ACHN (cell line): ENCODE results near the gene CCDC69.
"Not testable (repeated sequence)": the region's sequence is repeated elsewhere in the genome, so short reads cannot be mapped to it uniquely, and the experiment has no call there.

Experiments
- DNase-seq: peaks from one replicate; pipeline ENCODE4 v3.0.0-alpha.2; 2015
- in situ Hi-C: cut with HindIII; loops from 2 replicates; pipeline ENCODE4 v1.10.0; 2017; ENCODE audit warnings: low sequenced_read_pairs, low pct_ligation_motif_present, low pct_unique_long_range_greater_than_20kb

Gene CCDC69

DNA sequence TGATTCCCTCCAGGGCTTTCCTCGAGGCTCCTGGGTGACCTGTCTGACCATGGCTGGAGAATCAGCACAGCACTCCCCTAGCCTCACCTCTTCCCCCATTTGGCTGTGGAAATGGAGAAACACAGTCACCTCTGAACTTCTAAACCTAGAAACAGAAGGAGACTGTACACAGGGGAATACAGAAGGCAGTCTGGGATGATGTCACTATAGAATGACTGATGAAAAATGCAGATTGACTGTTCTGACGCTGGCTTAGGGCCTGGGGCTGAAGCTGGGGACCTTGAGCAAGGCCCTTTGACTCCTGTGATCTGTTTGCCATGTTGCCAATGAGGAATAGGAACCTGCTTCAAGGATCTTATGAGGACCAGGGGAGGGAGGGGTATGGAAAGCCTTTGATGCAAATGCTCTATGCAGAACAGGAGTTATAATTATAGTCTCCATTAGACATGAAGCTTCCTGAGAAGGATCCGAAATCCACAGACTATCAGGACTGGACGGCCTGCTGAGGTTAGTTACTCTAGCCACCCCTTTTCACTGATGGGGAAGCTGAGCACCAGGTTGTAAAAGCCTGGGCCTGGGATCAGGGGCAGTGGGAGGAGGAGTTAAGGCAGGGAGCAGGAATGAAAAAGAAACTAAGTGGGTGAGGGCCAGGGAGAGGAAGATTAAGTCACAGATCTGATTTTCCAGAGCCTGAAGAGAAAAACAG is 41.9 kb downstream of the CCDC69 start:
- in situ Hi-C loops = no loop called here
- DNase-seq = no peak

DNA sequence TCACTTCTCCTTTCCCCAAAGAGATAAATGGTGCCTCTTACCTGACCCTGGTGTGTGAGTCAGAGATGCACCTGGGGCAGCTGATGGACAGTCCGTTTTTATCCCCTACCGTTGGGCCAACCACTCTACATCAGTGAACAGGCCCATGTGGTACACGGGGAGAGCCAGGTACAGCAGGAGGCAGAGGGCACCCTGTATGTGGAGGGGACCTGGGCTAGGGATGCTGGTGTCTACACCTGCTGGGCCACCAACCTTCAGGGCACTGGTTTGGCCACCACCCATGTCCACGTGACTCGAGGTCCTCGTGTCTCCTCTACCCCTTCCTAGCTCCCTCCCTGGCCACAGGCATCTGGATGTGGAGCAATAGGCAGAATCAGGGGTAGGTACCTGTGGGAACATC is 43.6 kb downstream of the CCDC69 start:
- in situ Hi-C loops = no loop called here
- DNase-seq = no peak

DNA sequence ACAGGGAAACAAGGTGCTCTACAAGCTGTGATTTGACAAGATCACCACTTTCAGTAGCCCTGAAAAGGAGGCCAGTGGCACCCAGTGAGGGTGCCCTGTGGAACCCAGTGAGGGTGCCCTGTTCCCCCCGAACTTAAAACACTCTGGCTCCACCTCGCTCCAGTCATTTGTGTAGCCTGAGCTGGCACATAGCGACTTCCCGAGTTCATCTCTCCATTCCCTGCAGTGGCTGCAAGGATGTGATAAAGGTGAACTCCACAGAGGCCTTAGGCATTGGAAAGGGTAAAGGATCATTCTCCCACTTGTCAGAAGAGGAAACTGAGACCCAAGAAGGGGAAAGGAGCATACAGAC is 44.4 kb downstream of the CCDC69 start:
- no peak for DNase-seq
- in situ Hi-C loops = no loop called here

DNA sequence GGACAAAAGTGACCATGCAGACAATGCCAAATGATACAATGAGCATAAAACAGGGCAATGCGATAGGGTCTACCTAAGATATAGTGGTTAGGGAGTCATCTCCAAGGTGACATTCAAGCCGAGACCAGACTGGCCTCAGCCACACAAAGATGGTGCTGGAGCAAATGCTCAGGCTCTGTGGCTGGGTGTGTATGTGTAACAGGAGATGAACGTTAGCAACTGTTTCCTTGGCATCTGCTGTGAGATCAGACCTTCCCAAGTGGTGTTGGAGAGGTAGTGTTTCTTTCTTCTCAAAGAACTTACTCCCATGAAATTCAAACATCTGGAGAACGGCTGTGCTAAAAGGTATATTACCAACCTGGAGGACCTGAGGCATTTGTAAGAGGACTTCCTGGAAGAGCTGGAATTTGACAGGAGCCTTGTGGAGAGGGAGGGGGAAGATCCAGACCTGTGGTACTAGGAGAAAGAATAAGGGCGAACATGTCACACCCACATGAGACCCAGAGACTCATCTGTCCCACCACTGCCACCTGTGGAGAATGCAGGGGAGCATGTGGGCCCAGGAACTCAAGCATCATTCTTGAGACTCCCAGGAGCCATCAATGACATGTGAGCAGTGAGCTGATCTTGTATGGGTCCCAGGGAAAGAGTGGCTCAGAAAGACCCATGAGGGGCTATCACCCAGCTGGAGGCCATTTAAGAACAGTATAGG is 45.0 kb downstream of the CCDC69 start:
- in situ Hi-C loops = no loop called here
- DNase-seq = no peak

DNA sequence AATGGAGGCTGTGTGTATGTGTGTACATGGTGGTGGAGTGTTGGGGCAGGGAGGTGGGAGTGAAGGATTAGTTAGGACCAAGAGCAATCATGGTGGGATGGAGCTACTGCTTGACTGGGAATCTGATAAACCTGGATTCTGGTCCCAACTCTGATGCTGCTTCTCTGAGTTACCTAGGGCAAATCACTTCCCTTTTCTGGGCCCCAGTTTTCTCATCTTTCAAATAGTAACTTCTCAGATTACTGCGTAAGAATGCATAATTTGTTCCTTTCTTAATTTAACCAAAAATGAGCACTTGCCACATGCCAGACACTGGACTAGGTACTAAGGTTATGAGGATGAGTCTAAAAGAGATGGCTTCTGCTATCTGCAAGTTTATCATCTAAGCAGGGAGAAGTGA is 45.5 kb downstream of the CCDC69 start:
- no peak for DNase-seq
- in situ Hi-C loops = no loop called here

DNA sequence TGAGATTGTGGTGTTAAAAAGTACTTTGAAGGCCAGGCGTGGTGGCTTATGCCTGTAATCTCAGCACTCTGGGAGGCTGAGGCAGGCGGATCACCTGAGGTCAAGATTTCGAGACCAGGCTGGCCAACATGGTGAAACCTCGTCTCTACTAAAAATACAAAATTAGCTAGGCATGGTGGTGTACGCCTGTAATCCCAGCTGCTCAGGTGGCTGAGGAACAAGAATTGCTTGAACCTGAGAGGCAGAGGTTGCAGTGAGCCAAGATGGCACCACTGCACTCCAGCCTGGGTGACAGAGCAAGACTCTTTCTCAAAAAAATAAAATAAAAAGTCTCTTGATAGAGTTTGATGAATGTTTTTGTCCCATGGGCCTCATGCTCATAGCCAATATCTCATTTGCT is 47.6 kb downstream of the CCDC69 start:
- in situ Hi-C loops = not testable (repeated sequence)

DNA sequence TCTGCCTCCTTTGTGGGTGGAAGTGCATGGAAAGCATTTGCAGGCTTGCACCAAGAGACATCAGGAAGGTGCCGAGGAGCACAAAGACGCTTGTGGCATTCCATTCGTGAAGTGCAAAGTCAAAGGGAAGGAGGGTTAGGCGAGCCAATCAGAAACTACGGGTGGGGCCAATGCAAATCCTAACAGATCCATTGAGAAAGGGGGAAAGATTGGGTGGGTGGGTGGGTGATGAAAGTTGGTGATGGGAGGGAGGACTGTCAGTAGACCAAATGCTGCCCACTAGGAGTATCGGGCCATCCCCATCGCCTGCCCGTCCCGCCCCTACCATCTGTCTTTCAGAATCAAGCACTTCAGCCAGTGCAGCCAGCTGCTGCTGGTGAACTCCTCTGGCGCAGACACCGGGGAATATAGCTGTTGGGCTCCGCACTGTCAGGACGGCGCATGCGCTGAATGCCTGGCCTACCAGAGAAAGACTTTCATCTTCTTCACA is 49.2 kb downstream of the CCDC69 start:
- no peak for DNase-seq
- in situ Hi-C loops = no loop called here

More for the DNA sequence above, 47.6 kb downstream of the CCDC69 start:
- DNase-seq = not testable (repeated sequence)

DNA sequence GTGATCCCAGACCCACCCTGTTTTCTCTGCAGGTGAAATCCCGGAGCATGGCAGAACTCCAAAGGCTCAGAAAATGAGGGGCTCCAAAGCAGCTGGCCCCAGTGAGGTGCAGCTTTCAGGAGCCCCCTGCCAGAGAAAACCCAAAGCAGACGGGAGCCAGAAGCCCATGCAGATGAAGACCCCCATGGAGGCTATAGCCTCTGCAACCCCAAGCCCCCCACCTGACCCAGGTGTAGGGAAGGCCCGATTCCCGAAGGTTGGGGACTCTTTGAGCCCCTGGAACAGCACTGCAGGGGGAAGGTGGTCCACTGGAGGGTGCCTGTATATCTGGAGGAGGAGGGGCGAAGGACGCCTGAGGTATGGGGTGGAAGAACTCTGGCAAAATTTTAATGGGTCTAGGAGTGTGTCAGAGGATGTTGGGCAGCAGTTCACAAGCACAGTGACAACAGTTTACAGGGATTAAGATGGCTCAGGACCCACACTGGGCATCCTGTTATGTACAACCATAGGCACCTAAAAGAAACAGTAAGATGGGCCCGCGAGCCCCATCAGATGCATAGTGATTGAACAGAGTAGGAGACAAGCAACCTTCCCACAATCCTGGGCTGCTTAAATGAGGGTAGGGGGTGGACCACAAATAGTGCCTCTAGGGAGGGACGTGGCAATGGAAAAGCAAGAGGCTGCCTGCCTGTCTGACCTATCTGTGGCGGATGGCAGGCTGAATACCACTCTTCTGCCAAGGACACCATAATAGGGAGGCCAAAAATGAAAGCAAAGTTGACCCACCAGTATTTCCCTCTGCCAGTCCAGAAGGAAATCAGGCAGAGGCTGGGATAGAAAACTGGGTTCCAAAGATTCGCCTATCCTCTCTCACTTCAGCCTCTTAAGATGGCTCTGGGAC is 49.9 kb downstream of the CCDC69 start:
- no peak for DNase-seq
- in situ Hi-C loops = no loop called here

DNA sequence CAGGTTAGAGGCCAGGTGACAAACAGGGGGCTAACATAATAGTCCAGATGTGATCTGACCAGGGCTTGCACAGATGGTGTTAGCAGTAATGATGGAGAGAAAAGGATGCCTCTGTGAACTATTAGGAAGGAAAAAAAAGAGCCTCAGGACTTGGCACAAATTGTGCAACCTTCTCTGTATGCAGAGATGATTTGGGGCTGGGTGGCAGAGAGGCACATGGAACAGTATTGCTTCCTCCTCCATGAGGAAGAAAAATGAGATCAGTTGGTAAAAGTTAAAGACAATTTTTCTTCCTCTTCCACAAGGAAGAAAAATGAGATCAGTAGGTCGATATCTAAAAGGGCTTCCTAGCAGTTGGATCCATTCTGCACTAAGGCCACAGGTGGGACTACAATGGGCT is 52.4 kb downstream of the CCDC69 start:
- in situ Hi-C loops = no loop called here
- DNase-seq = no peak

DNA sequence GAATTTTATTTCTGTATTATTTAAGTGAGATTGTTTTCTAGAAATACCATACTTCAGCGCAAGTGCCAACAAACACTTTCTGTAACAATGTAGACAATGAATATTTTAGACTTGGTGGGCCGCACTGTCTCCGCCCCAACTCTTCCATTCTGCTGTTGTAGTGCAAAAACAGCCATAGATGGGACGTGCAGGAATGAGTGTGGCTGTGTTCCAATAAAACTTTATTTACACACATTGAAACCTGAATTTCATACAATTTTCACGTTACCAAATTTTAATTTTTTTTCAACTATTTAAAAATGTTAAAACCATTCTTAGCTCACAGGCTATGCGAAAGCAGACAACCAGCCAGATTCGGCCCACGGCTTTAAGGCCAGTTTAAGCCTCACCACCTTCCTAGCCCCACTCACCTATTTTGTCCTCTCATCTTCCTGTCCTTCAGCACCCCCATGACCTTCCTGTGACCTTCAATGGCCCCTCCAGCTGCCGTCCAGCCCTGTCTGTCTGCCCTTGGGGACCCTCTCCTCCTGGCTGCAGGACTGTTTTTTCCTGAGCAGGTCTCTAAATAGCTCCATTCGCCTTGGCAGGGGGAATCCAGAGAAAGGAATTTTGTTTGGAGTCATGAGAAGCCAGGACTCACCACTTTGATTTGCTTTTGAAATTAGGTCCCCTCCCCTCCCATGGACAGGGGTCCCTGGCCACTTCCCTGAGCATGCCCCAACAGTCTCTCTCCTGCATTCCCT is 55.1 kb downstream of the CCDC69 start:
- in situ Hi-C loops = no loop called here
- DNase-seq = no peak

DNA sequence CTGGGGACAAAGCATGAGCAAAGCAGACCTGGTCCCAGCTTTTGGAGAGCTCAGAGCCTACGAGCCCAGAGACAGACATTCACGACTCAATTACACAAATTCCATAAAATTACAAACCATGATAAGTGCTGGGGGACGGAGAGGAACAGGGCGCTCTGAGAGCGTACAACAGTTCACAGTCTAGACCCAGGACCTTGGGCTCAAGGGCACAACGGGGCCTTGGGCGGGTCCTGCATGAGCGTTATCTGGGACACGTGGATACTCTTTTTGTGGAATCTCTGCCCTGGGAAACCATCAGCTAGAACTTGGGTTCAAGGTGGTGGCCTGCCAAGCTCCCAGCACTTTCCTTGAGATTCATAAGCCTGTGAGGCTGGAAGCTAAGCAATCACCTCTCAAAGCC is 56.9 kb downstream of the CCDC69 start:
- DNase-seq = no peak
- in situ Hi-C loops = no loop called here

DNA sequence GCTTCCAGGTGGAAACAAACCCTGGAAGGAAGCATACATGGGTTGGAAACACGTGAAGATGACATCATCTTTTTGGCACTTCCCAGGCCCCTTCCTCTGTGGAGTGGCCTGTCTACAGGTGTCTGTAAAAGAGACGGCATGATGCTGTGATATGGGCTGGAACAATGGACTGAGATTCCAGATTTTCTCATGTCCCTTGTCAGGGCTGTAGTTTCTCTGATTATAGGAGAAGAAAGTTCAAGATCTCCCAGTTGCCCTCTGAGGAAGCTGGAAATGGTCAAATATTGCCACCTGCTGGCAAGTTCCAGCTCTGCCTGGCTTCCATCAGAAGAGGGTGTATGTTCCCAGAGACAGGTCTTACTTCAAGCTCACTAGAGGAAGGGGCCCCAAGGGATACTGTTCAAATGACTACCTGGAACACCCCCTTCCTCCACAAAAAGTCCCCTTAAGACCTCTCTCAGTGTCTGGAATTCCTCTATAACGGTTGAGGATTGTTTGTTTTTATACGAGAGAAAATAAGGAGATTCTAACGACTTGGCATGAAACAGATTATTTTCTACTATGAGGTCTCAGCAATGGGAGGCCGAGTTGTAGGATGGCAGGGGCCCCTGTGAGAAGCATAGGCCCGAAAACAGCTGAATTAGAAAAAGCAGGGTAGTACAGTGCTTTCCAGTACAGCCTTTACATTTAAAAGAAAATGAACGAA is 59.1 kb downstream of the CCDC69 start:
- peak; percentile 72 for DNase-seq
- in situ Hi-C loops = no loop called here

DNA sequence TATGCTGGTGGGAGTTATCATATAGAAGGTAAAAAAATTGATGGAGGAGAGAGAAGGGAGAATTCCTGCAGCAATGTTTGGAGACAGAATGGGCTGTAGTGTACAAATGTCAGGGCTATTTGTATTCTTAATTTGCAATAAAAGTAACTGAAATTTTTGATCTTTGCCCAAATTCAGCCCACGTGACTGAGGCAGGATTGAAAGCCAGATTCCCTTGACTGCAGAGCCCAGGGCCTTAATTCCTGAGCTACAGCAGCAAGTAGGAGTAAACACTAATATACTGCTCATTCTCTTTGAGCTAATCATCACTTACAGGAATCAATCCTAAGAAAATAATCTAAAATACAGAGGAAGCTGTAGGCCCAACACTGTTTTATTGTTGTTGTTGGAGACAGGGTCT is 61.1 kb downstream of the CCDC69 start:
- DNase-seq = no peak
- in situ Hi-C loops = no loop called here

DNA sequence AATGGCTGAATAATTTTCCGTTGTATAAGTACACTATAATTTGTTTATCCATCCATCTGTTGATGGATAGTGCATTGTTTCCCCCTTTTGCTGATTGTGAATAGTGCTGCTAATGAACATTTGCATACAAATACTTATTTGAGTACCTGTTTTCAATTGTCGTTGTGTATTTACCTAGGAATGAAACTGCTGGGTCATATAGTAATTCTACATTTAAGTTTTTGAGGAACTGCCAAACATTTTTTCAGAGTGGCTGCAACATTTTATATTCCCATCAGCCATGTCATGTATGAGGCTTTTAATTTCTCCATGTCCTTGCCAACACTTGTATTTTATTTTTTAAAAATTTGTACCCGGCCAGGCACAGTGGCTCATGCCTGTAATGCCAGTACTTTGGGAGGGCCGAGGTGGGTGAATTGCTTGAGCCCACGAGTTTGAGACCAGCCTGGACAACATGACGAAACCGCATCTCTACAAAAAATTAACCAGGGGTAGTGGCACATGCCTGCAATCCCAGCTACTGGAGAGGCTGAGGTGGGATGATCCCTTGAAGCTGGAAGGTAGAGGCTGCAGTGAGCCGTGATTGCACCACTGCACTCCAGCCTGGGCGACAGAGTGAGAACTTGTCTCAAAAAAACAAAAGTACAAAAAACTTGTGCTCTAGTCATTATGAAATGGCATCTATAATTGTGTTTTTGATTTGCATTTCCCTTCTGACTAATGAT is 64.1 kb downstream of the CCDC69 start:
- in situ Hi-C loops = no loop called here
- no peak for DNase-seq

DNA sequence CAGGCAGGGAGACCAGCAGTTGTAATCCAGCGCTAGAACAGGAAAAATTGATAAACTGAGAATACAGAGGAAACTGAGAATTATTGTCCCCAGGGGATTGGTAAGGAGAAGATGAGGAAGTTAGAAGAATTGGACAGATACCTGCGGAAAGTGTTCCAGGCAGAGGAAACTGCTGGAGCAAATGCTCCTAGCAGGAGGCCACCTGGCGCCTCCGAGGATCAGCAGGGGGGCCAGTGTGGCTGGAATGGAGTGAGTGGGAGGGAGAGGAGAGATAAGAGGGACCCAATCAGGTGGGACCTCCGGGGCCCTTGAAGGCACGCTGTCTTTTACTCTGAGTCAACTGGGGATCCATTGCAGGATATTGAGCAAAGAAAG is 65.6 kb downstream of the CCDC69 start:
- no peak for DNase-seq
- in situ Hi-C loops = no loop called here

DNA sequence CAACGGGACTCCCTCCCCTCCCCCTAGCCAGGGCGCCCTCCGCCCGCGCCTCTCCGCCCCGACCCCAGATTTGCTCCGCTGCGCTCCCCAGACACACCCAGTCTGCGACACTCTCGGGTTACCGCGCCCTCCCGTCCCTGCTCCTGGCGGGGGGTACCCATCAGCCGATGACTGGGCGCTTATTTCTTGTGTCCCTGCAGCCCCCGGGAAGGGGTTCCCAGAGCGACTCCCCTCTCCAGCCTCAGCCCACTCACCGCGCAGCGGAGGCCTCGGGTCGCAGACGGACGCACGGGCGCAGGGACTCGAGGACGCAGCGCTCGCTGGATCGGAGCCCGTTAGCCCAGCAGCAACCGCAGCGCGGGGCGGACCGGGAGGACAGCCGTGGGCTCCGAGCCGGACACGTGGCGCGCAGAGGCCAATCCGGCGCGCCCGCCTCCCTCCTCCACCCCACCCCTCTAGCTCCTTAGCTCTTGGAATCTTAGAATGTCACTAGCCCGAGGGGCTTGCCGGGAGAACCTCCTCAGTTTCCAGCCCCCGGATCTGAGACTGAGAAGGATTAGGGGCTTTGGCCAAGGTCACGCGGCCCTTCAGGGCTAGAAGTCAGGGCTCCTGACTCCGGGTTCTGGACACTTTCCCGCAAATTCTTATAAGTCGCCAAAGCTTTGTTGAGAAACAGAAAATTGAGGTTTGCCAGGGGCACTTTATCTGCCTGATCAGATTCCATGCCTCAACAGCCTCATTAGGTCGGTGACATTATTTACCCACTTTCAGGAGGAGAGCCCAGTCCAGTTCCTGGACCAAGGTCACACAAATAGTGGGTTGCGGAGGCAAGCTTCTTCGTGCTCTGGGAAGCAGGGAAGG is 66.2 kb downstream of the CCDC69 start, which contains the start of gene ANXA6:
ANXA6 (minus strand) TSS at position 354 of the 861 bp plus-strand sequence. CDS start 9,878 bp downstream, outside the sequence.
- in situ Hi-C loops = no loop called here
- DNase-seq = peak; percentile 76
